ENCODE measurements around the gene EDIL3.

DNA sequence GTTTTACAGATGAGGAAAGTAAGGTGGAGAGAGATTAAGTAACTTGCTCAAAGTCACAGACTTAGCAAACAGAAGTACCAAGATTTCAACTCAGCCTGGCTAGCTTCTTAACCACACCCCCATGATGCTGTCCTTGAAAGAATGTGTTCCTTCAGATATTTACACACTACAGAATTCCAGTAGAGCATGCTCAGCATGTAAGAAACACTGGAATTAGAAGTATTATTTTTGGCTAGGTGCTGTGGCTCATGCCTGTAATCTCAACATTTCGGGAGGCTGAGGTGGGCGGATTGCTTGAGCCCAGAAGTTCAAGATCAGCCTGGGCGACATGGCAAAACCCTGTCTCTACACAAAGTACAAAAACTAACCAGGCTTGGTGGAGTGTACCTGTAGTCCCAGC, 142.4 kb downstream of the EDIL3 start:
- no peak for TF ChIP-seq EZH2 (optimal IDR thresholded peaks at IDR 0.05; ENCODE audit: low read depth, low read length)
- TF ChIP-seq, protein P1, sequence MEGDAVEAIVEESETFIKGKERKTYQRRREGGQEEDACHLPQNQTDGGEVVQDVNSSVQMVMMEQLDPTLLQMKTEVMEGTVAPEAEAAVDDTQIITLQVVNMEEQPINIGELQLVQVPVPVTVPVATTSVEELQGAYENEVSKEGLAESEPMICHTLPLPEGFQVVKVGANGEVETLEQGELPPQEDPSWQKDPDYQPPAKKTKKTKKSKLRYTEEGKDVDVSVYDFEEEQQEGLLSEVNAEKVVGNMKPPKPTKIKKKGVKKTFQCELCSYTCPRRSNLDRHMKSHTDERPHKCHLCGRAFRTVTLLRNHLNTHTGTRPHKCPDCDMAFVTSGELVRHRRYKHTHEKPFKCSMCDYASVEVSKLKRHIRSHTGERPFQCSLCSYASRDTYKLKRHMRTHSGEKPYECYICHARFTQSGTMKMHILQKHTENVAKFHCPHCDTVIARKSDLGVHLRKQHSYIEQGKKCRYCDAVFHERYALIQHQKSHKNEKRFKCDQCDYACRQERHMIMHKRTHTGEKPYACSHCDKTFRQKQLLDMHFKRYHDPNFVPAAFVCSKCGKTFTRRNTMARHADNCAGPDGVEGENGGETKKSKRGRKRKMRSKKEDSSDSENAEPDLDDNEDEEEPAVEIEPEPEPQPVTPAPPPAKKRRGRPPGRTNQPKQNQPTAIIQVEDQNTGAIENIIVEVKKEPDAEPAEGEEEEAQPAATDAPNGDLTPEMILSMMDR (IDR thresholded peaks at IDR 0.05; ENCODE audit: low read length) = no peak
- no peak for TF ChIP-seq EZH2phosphoT487 (IDR thresholded peaks at IDR 0.05; ENCODE audit: low read length)
